ENCODE measurements around the gene VSX1. TPM values are rescaled to one million over a fixed set of nuclear protein-coding genes. Genes with fewer than 3 reads are reported as not detected.
A peak's percentile ranks its signal among the peaks of the same experiment; 100 is the strongest.

Gene VSX1
- polyA plus RNA-seq = not detected

DNA sequence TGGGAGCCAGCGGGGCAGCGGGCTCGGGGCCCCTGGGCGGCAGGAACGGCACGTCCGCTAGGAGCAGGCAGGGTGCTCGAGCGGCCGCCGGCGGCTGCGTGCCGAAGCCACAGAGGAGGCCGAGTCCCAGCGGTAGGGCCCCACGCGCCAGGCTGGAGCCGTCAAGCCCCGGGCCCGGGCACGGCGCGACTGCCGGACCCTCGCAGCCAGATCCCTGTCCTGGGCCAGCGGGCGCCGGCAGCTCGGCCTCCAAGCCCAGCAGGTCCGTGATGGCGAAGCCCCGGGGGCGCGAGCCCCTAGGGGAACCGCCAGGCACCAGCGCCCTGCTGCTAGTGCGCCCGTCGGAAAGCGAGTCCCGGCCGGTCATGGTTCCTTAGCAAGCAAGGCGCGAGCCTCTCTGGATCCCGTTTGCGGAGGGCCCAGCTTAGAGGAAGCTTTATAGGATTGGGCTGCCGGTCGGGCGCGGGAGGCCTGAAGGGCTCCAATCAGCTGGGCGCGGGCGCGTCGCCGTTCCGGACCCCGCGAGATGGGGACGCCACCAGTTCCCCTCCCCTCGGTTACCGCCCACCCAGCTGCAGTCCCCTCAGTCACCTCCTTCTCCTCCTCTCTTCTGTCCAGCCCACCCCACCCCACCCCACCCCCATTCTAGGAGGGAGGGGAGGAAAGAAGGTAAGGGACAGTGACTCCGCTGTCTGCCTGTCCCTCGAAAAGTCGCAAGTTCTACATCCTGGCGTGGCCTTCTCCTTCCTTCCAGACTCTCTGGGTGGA is at the start of gene VSX1:
TSS of gene VSX1 (minus strand) at position 412 of the 768 bp plus-strand sequence. CDS start at position 367, 45 bp downstream.
- Mint-ChIP-seq H3K27me3 (peaks cover 72% of the 10 kb centered on the region), H3K9me3 (peaks cover 0 to 4% (median 0%) of the 10 kb centered on the region in 3 donors), H3K27ac (no peak within 1 kb of the TSS), H3K4me1 (peaks cover 0 to 5% (median 2%) of the 10 kb centered on the region in 3 donors), H3K36me3 (no peaks in the 10 kb centered on the region), H3K4me3 (peak within 1 kb of the TSS in 2 of 4 donors; percentile 16 to 25)

DNA sequence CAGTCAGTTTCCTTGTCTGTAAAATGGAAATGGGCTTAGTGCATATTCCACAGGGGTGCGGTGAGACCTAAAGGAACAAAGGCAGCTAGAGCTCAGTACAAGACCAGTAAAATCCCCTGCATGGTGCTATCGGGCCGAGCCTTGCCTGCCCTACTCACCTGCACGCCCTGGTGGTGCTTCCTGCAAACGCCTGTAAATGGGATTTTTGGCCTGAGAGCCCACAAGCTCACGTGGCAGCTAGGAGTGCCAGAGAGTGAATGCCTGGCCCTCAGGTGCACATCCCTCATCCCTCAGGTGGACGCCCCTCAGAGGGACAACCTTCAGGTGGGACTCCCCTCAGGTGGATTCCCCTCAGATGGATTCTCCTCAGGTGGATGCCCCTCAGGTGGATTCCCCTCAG is 48.0 kb upstream of the VSX1 start:
- Mint-ChIP-seq H3K27ac (no peak overlapping the region), H3K4me1 (peaks cover 0 to 2% (median 0%) of the 10 kb centered on the region in 3 donors), H3K27me3 (peaks cover 5% of the 10 kb centered on the region), H3K9me3 (peaks cover 0 to 12% (median 7%) of the 10 kb centered on the region in 3 donors), H3K4me3 (no peak overlapping the region), H3K36me3 (no peaks in the 10 kb centered on the region)

DNA sequence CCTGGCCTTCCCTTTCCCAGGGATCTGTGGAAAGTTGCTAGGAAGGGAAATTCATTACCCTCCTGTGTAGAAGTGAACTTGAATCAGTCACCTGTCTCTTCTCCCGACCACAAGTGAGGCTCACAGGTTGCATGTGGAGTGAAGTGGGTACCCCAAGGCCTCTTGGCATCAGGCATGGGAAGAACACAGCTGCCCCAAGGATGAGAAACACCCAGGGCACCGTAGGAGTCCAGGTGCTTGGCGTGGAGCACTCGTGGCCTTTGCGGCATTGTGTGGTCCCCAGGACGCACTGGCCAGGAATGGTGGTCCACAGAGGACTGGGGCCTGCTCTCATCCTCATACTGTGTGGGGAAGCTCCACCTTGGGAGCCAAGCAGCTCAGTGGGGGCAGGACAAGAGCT is 47.5 kb upstream of the VSX1 start:
- Mint-ChIP-seq H3K4me3 (no peak overlapping the region), H3K36me3 (no peaks in the 10 kb centered on the region), H3K9me3 (peaks cover 0 to 12% (median 7%) of the 10 kb centered on the region in 3 donors), H3K27ac (no peak overlapping the region), H3K27me3 (peaks cover 6% of the 10 kb centered on the region), H3K4me1 (peaks cover 0 to 2% (median 0%) of the 10 kb centered on the region in 3 donors)

- no peak overlapping the region for H3K27ac Mint-ChIP-seq
- peaks cover 9% of the 10 kb centered on the region for H3K27me3 Mint-ChIP-seq
These were observed 46.7 kb upstream of the VSX1 start for GRCh38 chr20:25128649-25129048.

DNA sequence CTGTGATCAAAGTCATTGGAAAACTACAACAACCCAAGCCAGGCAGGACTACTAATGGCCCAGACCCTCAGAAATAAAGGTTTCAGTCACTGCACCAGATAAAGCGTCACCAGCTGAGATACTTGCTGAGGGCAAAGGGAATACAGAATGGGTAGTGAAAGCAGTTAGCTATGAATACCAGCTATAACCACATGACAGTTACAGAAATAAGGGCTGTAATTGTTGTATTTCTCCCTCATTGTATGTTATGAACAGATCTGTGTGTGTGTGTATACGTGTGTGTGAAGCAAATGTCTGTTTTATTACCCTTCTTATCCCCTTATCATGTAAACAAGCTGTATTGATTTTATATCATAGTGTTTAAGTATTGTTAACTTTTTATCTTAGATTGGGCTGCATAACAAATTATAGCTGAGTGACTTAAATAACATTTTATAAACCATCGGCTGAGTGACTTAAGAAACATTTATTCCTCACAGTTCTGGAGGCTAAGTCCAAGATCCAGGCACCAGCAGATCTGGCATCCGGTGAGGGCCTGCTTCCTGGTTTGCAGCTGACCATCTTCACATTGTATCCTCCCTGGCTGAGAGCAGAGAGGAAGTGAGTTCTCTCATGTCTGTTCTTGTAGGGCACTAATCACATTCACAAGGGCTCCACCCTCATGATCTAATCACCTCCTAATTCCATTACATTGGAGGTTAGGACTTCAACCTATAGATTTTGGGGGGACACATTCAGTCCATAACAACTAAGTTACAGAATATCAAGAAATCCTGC is 46.0 kb upstream of the VSX1 start:
- Mint-ChIP-seq H3K4me3 (no peak overlapping the region), H3K4me1 (no peaks in the 10 kb centered on the region), H3K27me3 (peaks cover 5% of the 10 kb centered on the region), H3K9me3 (peaks cover 0 to 12% (median 7%) of the 10 kb centered on the region in 3 donors), H3K27ac (no peak overlapping the region), H3K36me3 (no peaks in the 10 kb centered on the region)

More at GRCh38 chr20:25128649-25129048, 46.7 kb upstream of the VSX1 start:
- Mint-ChIP-seq H3K4me1 (no peaks in the 10 kb centered on the region), H3K36me3 (no peaks in the 10 kb centered on the region), H3K9me3 (peaks cover 0 to 12% (median 7%) of the 10 kb centered on the region in 3 donors), H3K4me3 (no peak overlapping the region)

GRCh38 chr20:25126204-25127029 is 44.5 kb upstream of the VSX1 start:
- peaks cover 4% of the 10 kb centered on the region for H3K27me3 Mint-ChIP-seq

DNA sequence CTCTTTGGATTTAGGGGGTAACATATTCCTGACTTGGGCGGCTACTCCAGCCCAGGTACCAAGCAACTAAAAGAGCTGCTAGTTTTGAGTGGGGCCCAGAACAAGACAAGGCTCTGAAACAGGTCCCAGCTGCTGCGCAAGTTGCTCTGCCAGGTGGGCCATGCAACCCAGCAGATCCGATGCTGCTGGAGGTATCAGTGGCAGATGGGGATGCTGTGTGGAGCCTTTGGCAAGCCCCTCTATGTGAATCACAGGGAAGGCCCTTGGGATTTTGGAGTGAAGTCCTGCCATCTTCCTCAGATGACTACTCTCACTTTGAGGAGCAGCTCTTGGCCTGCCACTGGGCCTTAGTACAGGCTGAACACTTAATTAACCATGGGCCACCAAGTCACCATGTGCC is 43.7 kb upstream of the VSX1 start:
- H3K27ac Mint-ChIP-seq = no peak overlapping the region
- peaks cover 0 to 12% (median 9%) of the 10 kb centered on the region in 3 donors for H3K9me3 Mint-ChIP-seq
- no peaks in the 10 kb centered on the region for H3K4me1 Mint-ChIP-seq
- peaks cover 4% of the 10 kb centered on the region for H3K27me3 Mint-ChIP-seq
- no peaks in the 10 kb centered on the region for H3K36me3 Mint-ChIP-seq
- no peak overlapping the region for H3K4me3 Mint-ChIP-seq

More at GRCh38 chr20:25126204-25127029, 44.5 kb upstream of the VSX1 start:
- Mint-ChIP-seq H3K4me1 (no peaks in the 10 kb centered on the region), H3K27ac (no peak overlapping the region), H3K36me3 (no peaks in the 10 kb centered on the region), H3K4me3 (no peak overlapping the region), H3K9me3 (peaks cover 0 to 12% (median 7%) of the 10 kb centered on the region in 3 donors)

DNA sequence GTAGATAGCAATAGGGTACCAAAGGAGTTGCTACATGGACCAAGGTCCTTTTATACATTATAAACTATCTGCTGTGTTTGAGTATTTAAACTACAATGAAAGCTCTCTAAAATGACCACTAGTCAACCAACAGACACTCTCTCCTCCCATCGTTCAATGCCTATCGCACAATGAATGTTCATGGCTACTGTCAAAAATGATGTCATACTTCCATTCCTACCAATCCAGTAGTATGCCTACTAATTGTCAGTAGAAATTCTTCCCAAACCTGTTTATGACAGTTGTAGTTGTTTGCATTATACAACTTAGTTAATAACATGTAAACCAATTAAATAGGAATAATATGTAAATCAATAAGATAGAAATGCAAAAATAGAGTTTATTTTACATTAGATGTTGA is 39.0 kb upstream of the VSX1 start:
- H3K4me1 Mint-ChIP-seq = no peaks in the 10 kb centered on the region
- no peaks in the 10 kb centered on the region for H3K36me3 Mint-ChIP-seq
- H3K9me3 Mint-ChIP-seq = peaks cover 0 to 2% (median 0%) of the 10 kb centered on the region in 3 donors
- no peak overlapping the region for H3K27ac Mint-ChIP-seq
- no peak overlapping the region for H3K4me3 Mint-ChIP-seq
- H3K27me3 Mint-ChIP-seq = peaks cover 6% of the 10 kb centered on the region

DNA sequence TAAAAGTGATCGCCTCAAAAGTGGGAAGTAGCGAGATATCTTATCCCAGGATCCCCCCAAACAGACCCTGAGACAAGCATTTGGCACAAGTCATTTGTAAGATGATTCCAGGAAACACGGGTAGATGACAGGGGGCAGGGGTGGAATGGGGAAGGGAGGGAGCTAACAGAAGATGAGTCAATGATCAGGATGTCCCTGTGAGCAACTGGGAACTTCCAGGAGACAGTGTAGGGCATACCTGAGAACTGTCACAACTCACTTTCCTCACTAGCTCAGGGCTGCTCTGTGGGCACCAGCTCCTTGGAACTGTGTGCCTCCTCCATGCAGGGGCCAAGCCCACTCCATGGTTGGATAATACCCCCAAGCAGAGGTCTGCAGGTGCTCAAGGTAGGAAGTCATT is 38.5 kb upstream of the VSX1 start:
- Mint-ChIP-seq H3K36me3 (no peaks in the 10 kb centered on the region), H3K27me3 (peaks cover 6% of the 10 kb centered on the region), H3K27ac (no peak overlapping the region), H3K4me1 (no peaks in the 10 kb centered on the region), H3K9me3 (peaks cover 0 to 2% (median 0%) of the 10 kb centered on the region in 3 donors), H3K4me3 (no peak overlapping the region)

DNA sequence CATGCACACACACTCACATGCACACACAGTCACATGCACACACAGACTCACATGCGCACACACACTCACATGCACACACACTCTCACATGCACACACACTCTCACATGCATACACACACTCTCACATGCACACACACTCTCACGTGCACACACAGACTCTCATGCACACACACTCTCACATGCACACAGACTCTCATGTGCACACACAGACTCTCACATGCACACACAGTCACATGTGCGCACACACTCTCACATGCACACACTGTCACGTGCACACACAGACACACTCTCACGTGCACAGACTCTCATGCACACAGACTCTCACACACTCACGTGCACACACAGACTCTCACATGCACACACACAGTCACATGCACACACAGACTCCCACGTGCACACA is 36.6 kb upstream of the VSX1 start:
- Mint-ChIP-seq H3K9me3 (peaks cover 0 to 2% (median 0%) of the 10 kb centered on the region in 3 donors), H3K27me3 (peaks cover 2% of the 10 kb centered on the region), H3K4me1 (no peaks in the 10 kb centered on the region), H3K4me3 (no peak overlapping the region), H3K27ac (no peak overlapping the region), H3K36me3 (no peaks in the 10 kb centered on the region)

DNA sequence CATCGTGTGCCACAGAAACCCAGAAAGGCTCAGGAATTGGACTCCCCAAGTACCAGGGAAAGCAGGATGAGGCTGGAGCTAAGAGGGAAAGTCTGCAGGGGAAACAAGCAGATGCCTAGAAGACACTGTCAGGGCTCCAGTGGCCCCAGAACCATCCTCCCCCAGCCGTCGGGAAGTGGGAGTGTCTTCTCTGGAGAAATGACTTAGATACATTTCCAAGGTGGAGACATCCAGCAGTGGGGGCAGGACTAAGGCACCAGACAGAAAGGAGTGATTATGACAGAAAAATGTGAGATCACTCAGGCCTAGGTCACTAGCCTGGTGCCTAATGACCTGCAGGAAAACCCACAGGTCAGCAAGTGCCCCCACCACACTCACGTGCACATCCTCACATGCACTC is 36.0 kb upstream of the VSX1 start:
- H3K36me3 Mint-ChIP-seq = no peaks in the 10 kb centered on the region
- H3K4me1 Mint-ChIP-seq = no peaks in the 10 kb centered on the region
- no peak overlapping the region for H3K27ac Mint-ChIP-seq
- H3K9me3 Mint-ChIP-seq = peaks cover 0 to 2% (median 0%) of the 10 kb centered on the region in 3 donors
- H3K27me3 Mint-ChIP-seq = peaks cover 2% of the 10 kb centered on the region
- no peak overlapping the region for H3K4me3 Mint-ChIP-seq

DNA sequence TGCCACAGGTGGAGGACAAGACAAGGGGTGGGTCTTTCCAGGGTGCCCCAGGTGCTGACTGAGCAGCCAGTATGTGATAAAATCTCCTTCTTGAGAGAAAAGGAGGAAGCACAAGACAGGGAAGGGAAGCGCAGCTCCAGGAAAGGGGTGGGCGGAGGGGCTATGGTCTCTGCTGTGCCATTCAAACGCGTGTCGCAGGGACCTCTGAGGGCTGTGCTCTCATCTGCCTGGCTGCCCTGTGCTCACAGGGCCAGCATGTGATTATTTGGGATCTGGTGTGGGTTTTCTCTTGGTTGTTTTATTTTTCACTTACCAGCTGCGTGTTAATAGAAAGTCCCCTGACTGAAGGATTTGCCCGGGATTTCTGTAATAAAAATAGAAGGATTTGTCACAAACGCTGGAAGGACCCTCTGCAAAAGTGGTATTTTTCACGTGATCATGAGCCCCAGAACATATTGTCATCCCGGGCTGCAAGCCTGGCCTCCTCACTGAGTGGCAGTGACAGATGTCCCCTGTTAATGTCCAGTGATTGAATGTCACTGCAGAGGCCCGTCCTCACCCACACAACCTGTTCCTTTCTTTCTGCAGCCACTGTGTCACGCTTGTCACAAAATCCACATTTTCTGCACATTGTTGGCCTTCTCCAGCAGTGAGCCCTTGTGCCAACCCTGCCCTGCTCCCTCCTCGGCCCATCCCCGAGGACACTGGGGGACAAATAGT is 35.0 kb upstream of the VSX1 start:
- Mint-ChIP-seq H3K36me3 (no peaks in the 10 kb centered on the region), H3K4me3 (no peak overlapping the region), H3K27me3 (peaks cover 2% of the 10 kb centered on the region), H3K27ac (no peak overlapping the region), H3K4me1 (peaks cover 0 to 1% (median 0%) of the 10 kb centered on the region in 3 donors), H3K9me3 (peaks cover 0 to 2% (median 0%) of the 10 kb centered on the region in 3 donors)

GRCh38 chr20:25103526-25103925 is 21.6 kb upstream of the VSX1 start:
- no peak overlapping the region for H3K27ac Mint-ChIP-seq
- no peaks in the 10 kb centered on the region for H3K4me1 Mint-ChIP-seq
- peaks cover 22% of the 10 kb centered on the region for H3K27me3 Mint-ChIP-seq
- no peaks in the 10 kb centered on the region for H3K36me3 Mint-ChIP-seq
- H3K4me3 Mint-ChIP-seq = no peak overlapping the region
- no peaks in the 10 kb centered on the region for H3K9me3 Mint-ChIP-seq

DNA sequence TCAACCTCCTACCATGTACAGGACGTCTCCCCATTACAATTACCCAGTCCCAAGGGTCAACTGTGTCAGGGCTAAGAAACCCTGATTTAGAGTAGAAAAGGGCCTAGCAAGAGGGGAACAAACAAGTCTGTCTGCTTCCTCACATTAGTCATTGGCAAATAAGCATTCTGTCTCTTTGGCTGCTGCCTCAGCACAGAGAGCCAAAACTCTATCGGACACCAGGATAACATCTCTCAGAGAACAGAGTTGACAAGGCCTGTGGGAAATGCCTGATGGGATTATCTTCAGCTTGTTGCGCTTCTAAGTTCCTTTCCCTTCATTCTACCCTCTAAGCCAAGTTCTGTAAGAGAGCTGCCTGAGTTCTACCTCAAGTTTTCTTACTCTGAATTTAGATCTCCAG is 19.0 kb upstream of the VSX1 start:
- peak overlapping the region in 1 of 3 donors; percentile 27 for H3K27ac Mint-ChIP-seq
- peaks cover 19% of the 10 kb centered on the region for H3K27me3 Mint-ChIP-seq
- no peaks in the 10 kb centered on the region for H3K9me3 Mint-ChIP-seq
- H3K36me3 Mint-ChIP-seq = no peaks in the 10 kb centered on the region
- H3K4me1 Mint-ChIP-seq = no peaks in the 10 kb centered on the region
- no peak overlapping the region for H3K4me3 Mint-ChIP-seq

Measured in IgD-negative memory B cell (primary cell).